Measurements from ENCODE around the gene MYRIP.

MYRIP gene

DNA sequence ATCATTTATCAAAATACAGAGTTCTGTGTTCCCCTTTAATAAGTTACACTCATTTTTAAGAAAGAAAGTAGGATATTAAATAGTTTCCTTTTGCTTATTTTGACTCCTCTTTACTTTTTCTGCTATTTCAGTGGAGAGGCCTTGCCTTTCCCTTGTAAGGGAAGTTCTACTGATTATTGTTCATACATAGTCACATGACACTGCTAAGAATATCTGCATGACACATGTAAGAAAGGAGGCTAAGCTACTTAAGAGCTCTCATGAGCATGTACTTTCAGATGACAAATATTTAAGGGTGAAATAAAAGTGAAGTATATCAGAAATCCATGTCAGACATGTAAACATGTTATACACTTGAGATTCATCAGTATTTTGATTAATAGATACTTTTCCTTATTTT, 39.0 kb downstream of the MYRIP start:
- no peaks in the 10 kb centered on the region for H3K4me1 ChIP-seq (ENCODE audit: control insufficient read depth, insufficient read depth, low read length)
- no peaks in the 10 kb centered on the region for H3K27me3 ChIP-seq (ENCODE audit: control insufficient read depth, insufficient read depth, low read length)
- H3K27ac ChIP-seq (ENCODE audit: low read depth, low read length): no peak overlapping the region
- no peaks in the 10 kb centered on the region for H3K9me3 ChIP-seq (ENCODE audit: control insufficient read depth, insufficient read depth, low read depth, low read length)
- no peaks in the 10 kb centered on the region for H3K36me3 ChIP-seq (ENCODE audit: control insufficient read depth, insufficient read depth, low read length)
- no peak overlapping the region for H3K4me3 ChIP-seq (ENCODE audit: low read depth, low read length)
- H3K9ac ChIP-seq (ENCODE audit: low read length): no peak overlapping the region

DNA sequence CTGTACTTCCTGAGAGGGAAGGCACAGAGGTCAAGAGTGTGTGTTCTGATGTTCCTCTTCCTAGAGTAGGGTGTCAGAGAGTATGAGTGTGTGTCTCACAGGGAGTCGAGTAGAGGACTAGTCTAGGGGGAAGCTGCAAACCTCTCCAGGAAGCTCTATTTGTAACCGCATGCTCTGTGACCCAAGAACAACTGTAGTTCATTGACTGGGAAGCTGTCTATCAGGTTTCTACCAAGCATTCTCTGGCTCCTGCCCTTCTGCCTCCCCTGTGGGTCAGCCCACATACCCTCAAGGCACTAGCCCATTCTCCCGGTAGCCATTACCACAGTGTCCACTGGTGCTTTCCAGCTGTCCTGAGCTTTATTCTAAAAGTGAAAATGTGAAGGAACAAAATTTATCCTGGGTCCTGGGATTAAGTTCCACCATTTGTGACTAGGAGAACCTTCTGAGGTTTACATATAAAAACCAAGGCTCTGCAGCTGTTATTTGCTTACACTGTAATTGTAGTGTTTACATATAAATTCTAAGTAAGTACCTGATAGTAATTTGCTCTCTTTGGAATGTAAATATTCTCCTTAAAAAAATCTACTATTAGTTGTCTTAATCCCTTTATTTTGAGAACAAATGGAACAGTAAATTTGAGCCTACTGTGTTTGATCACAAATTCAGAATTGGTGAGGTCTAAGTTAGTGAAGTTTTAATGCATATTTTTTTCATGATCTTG, 40.7 kb downstream of the MYRIP start:
- no peak overlapping the region for H3K9ac ChIP-seq (ENCODE audit: low read length)
- no peaks in the 10 kb centered on the region for H3K4me1 ChIP-seq (ENCODE audit: control insufficient read depth, insufficient read depth, low read length)
- H3K27ac ChIP-seq (ENCODE audit: low read depth, low read length): no peak overlapping the region
- H3K9me3 ChIP-seq (ENCODE audit: control insufficient read depth, insufficient read depth, low read depth, low read length): no peaks in the 10 kb centered on the region
- no peak overlapping the region for H3K4me3 ChIP-seq (ENCODE audit: low read depth, low read length)
- no peaks in the 10 kb centered on the region for H3K36me3 ChIP-seq (ENCODE audit: control insufficient read depth, insufficient read depth, low read length)
- no peaks in the 10 kb centered on the region for H3K27me3 ChIP-seq (ENCODE audit: control insufficient read depth, insufficient read depth, low read length)

DNA sequence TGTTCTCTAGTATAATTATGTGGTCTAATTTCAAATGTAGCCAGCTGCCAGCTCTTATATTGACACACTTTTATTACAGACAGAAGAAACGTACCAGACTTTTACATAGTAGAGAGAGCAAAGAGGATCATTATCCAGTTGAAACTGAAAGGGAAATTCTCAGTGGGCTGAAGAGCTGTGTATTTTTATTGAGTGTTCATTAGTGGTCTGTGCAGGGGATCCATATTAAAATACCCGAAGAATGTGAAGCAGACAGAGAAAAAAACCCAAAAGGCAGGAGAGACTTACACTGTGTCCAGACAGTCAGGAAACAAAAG, 41.3 kb downstream of the MYRIP start:
- no peak overlapping the region for H3K4me3 ChIP-seq (ENCODE audit: low read depth, low read length)
- no peaks in the 10 kb centered on the region for H3K36me3 ChIP-seq (ENCODE audit: control insufficient read depth, insufficient read depth, low read length)
- H3K27me3 ChIP-seq (ENCODE audit: control insufficient read depth, insufficient read depth, low read length): no peaks in the 10 kb centered on the region
- H3K4me1 ChIP-seq (ENCODE audit: control insufficient read depth, insufficient read depth, low read length): no peaks in the 10 kb centered on the region
- no peak overlapping the region for H3K9ac ChIP-seq (ENCODE audit: low read length)
- H3K9me3 ChIP-seq (ENCODE audit: control insufficient read depth, insufficient read depth, low read depth, low read length): no peaks in the 10 kb centered on the region
- no peak overlapping the region for H3K27ac ChIP-seq (ENCODE audit: low read depth, low read length)

DNA sequence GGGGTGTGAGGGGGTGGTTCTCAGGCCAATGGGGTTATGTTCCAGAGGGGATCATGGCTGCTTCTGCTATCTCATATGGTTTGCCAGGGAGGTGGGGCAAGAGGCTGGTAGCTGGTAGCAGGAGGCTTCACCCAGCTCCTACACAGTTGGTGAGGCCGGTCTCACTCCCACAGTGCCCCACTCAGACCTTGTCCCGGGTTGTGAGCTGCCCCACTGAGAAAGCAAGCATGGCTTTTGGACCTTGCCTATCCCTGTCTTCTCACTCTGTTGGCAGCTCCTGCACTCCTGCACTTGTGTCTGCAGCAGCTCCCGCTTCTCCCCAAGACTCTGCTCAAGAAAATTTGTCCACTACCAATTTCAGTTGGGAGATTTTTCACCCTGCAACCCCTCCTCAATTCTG, 46.1 kb downstream of the MYRIP start:
- no peaks in the 10 kb centered on the region for H3K27me3 ChIP-seq (ENCODE audit: control insufficient read depth, insufficient read depth, low read length)
- no peaks in the 10 kb centered on the region for H3K9me3 ChIP-seq (ENCODE audit: control insufficient read depth, insufficient read depth, low read depth, low read length)
- H3K4me3 ChIP-seq (ENCODE audit: low read depth, low read length): no peak overlapping the region
- H3K36me3 ChIP-seq (ENCODE audit: control insufficient read depth, insufficient read depth, low read length): no peaks in the 10 kb centered on the region
- no peaks in the 10 kb centered on the region for H3K4me1 ChIP-seq (ENCODE audit: control insufficient read depth, insufficient read depth, low read length)
- no peak overlapping the region for H3K9ac ChIP-seq (ENCODE audit: low read length)
- no peak overlapping the region for H3K27ac ChIP-seq (ENCODE audit: low read depth, low read length)

DNA sequence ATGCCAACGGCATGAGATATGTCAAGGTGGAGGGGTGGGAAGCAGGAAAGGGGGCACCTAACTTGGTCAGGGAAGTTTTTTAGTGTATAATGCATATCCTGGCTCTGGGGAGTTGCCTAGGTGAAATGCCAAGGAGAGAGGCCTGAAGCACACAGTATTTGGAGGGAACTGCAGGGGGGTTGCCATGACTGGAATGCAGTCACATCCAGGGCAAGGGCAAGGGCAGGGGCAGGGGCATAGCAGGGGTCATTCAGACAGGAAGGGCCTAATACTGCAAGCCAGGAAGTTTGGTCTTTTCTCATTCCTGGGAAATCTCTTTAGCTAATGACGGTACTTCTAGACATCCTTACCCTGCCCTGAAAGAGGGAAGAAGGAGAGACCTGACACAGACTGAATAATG, 60.5 kb downstream of the MYRIP start:
- Histone ChIP-seq H3K27me3 (ENCODE audit: control insufficient read depth, insufficient read depth, low read length) (no peaks in the 10 kb centered on the region), H3K9me3 (ENCODE audit: control insufficient read depth, insufficient read depth, low read depth, low read length) (0 out of 2 replicates have a peak, but pooled peaks cover 4% of the 10 kb centered on the region), H3K27ac (ENCODE audit: low read depth, low read length) (no peak overlapping the region), H3K9ac (ENCODE audit: low read length) (no peak overlapping the region), H3K4me3 (ENCODE audit: low read depth, low read length) (no peak overlapping the region), H3K36me3 (ENCODE audit: control insufficient read depth, insufficient read depth, low read length) (no peaks in the 10 kb centered on the region), H3K4me1 (ENCODE audit: control insufficient read depth, insufficient read depth, low read length) (peaks cover 4% of the 10 kb centered on the region; the same call in 1 of the 2 replicates)

DNA sequence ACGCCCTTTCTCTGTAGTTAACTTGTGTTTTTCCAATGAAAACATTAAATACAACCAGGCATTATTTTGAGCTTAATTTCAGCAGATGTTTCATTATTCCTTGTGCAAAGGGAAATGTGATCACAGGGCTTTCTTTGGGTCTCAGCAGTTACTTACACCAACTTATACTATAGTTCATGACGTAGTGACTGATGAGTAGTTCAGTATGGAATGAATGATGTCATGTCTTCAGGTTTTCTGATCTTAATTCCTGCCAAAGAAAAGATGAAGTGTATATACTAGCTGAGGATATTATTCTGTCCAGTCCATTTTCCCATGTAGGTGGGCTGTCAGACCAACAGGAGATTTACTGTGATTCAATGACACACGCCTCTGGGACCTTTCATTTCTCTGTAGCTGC, 61.3 kb downstream of the MYRIP start:
- H3K4me3 ChIP-seq (ENCODE audit: low read depth, low read length): no peak overlapping the region
- no peak overlapping the region for H3K9ac ChIP-seq (ENCODE audit: low read length)
- H3K36me3 ChIP-seq (ENCODE audit: control insufficient read depth, insufficient read depth, low read length): no peaks in the 10 kb centered on the region
- H3K9me3 ChIP-seq (ENCODE audit: control insufficient read depth, insufficient read depth, low read depth, low read length): 0 out of 2 replicates have a peak, but pooled peaks cover 3% of the 10 kb centered on the region
- no peaks in the 10 kb centered on the region for H3K27me3 ChIP-seq (ENCODE audit: control insufficient read depth, insufficient read depth, low read length)
- H3K4me1 ChIP-seq (ENCODE audit: control insufficient read depth, insufficient read depth, low read length): peaks cover 4% of the 10 kb centered on the region; the same call in 1 of the 2 replicates
- no peak overlapping the region for H3K27ac ChIP-seq (ENCODE audit: low read depth, low read length)

DNA sequence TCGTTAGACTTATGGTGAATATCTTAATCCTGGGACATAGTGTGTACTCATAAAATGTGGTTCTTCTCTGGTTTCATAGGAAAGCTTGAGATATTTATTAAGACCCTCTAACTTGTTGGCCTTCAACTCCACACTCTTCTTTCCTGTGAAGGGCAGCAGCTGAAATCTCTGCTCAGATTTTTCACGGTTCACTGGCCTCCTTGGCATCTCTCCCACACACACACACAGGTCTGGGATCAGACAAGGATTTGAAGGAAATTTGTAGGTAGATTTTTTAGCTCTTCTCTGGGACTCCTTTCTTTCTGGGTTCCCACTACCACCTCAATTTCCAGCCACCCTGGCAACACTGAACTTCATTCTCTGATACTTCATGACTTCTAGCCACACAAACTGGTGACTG, 70.2 kb downstream of the MYRIP start:
- no peaks in the 10 kb centered on the region for H3K4me1 ChIP-seq (ENCODE audit: control insufficient read depth, insufficient read depth, low read length)
- H3K4me3 ChIP-seq (ENCODE audit: low read depth, low read length): no peak overlapping the region
- H3K27ac ChIP-seq (ENCODE audit: low read depth, low read length): no peak overlapping the region
- peaks cover 4% of the 10 kb centered on the region; the same call in 1 of the 2 replicates for H3K9me3 ChIP-seq (ENCODE audit: control insufficient read depth, insufficient read depth, low read depth, low read length)
- H3K36me3 ChIP-seq (ENCODE audit: control insufficient read depth, insufficient read depth, low read length): no peaks in the 10 kb centered on the region
- H3K9ac ChIP-seq (ENCODE audit: low read length): no peak overlapping the region
- H3K27me3 ChIP-seq (ENCODE audit: control insufficient read depth, insufficient read depth, low read length): no peaks in the 10 kb centered on the region

DNA sequence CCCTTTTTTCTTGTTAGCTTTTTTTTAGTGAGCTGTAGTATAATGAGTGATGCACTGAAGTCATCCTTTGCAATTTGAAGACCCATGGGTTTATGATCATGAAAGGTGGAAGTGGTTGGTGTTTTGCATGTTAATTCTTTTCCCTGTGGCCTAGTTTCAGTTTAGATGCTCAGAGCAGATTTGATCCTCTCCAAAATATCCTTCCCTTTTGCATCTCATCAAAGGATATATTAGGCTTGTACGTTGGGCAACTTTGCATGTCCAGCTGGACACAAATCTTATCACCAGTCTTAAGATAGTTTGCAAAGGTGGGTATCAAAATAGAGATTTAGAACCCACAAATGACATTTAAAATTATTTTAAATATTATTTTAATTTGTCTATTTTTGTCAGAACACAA, 72.7 kb downstream of the MYRIP start:
- H3K4me1 ChIP-seq (ENCODE audit: control insufficient read depth, insufficient read depth, low read length): no peaks in the 10 kb centered on the region
- H3K27me3 ChIP-seq (ENCODE audit: control insufficient read depth, insufficient read depth, low read length): no peaks in the 10 kb centered on the region
- no peak overlapping the region for H3K4me3 ChIP-seq (ENCODE audit: low read depth, low read length)
- no peak overlapping the region for H3K27ac ChIP-seq (ENCODE audit: low read depth, low read length)
- H3K9me3 ChIP-seq (ENCODE audit: control insufficient read depth, insufficient read depth, low read depth, low read length): peaks cover 4% of the 10 kb centered on the region; the same call in 1 of the 2 replicates
- H3K36me3 ChIP-seq (ENCODE audit: control insufficient read depth, insufficient read depth, low read length): no peaks in the 10 kb centered on the region
- no peak overlapping the region for H3K9ac ChIP-seq (ENCODE audit: low read length)

DNA sequence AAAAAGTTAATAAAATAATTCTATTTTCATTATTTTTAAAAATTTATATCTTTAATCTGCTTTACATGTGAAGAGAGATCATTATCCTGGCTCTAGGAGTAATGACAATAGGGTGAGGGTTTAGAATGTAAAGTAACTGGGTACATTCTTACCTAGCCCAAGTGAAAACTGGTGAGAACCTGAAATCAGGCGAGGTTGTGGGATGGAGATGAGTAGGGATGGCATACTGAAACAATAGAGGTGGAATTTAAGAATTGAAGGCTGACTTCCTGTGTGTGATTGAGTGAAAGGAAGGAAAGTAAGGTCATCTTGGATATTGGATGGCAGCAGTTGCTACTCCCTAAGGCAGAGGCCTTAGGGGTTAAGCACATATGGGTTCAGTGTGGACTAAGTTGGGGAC, 82.7 kb downstream of the MYRIP start:
- Histone ChIP-seq H3K27ac (ENCODE audit: low read depth, low read length) (no peak overlapping the region), H3K9ac (ENCODE audit: low read length) (no peak overlapping the region), H3K4me1 (ENCODE audit: control insufficient read depth, insufficient read depth, low read length) (peaks cover 4% of the 10 kb centered on the region; the same call in 1 of the 2 replicates), H3K27me3 (ENCODE audit: control insufficient read depth, insufficient read depth, low read length) (no peaks in the 10 kb centered on the region), H3K36me3 (ENCODE audit: control insufficient read depth, insufficient read depth, low read length) (no peaks in the 10 kb centered on the region), H3K9me3 (ENCODE audit: control insufficient read depth, insufficient read depth, low read depth, low read length) (no peaks in the 10 kb centered on the region), H3K4me3 (ENCODE audit: low read depth, low read length) (no peak overlapping the region)

DNA sequence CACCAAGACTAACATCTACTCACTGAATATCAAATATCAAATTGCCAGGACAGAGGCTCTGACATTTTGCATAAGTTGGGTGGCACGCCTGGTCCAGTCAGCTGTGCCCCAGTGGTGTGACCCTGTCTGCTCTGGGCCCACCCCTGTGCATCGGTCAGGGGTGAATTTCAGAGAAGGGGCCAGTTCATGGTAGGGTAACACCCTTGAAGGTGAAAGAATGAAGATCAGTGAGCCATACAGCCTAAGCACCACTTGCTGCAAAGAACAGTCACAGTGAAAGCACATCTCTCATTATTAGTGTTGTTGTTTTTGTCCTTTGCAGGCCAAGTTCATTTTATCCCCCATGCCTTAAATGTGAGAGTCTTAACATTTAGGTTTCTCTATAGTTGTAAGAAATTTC, 86.8 kb downstream of the MYRIP start:
- no peaks in the 10 kb centered on the region for H3K36me3 ChIP-seq (ENCODE audit: control insufficient read depth, insufficient read depth, low read length)
- H3K9me3 ChIP-seq (ENCODE audit: control insufficient read depth, insufficient read depth, low read depth, low read length): no peaks in the 10 kb centered on the region
- peaks cover 4% of the 10 kb centered on the region; the same call in 1 of the 2 replicates for H3K4me1 ChIP-seq (ENCODE audit: control insufficient read depth, insufficient read depth, low read length)
- no peak overlapping the region for H3K9ac ChIP-seq (ENCODE audit: low read length)
- H3K27me3 ChIP-seq (ENCODE audit: control insufficient read depth, insufficient read depth, low read length): no peaks in the 10 kb centered on the region
- H3K27ac ChIP-seq (ENCODE audit: low read depth, low read length): no peak overlapping the region
- no peak overlapping the region for H3K4me3 ChIP-seq (ENCODE audit: low read depth, low read length)

DNA sequence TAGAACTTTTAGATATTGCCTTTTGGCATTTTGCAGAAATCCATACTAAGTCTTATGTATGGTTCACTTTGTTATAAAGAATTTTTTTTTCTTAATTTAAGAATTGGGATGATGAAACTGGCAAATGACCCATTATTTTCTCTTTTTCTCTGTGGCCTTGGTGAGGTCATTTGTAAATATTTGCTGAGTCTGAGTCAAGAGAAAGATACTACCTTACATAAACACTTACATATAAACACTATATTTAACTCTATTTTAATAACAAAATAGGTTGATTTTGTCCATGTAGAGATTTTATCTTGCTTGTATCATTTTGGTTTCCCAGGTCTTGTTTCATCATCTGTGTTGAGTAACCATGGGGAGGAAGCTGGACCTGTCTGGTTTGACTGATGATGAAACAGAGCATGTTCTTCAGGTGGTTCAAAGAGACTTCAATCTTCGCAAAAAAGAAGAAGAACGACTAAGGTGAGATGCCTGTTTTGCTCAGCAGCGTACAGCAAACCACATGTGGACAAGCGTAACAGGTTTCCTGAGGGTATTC, 91.1 kb downstream of the MYRIP start:
- H3K4me1 ChIP-seq (ENCODE audit: control insufficient read depth, insufficient read depth, low read length): no peaks in the 10 kb centered on the region
- H3K36me3 ChIP-seq (ENCODE audit: control insufficient read depth, insufficient read depth, low read length): no peaks in the 10 kb centered on the region
- no peak overlapping the region for H3K4me3 ChIP-seq (ENCODE audit: low read depth, low read length)
- H3K27ac ChIP-seq (ENCODE audit: low read depth, low read length): no peak overlapping the region
- H3K27me3 ChIP-seq (ENCODE audit: control insufficient read depth, insufficient read depth, low read length): no peaks in the 10 kb centered on the region
- no peak overlapping the region for H3K9ac ChIP-seq (ENCODE audit: low read length)
- no peaks in the 10 kb centered on the region for H3K9me3 ChIP-seq (ENCODE audit: control insufficient read depth, insufficient read depth, low read depth, low read length)

Measured in HUES6 (cell line).